ENCODE data around the gene MRPS34.

MRPS34 gene

GRCh38 chr16:1781254-1781653, 8.3 kb upstream of the MRPS34 start:
- DNase-seq (ENCODE audit: low spot score): no peak

GRCh38 chr16:1780677-1781072, 7.7 kb upstream of the MRPS34 start:
- DNase-seq (ENCODE audit: low spot score): no peak

GRCh38 chr16:1779741-1780676, 7.1 kb upstream of the MRPS34 start:
- DNase-seq (ENCODE audit: low spot score): no peak

GRCh38 chr16:1779234-1779701, 6.3 kb upstream of the MRPS34 start:
- no peak for DNase-seq (ENCODE audit: low spot score)

- no peak for DNase-seq (ENCODE audit: low spot score)
Observed at GRCh38 chr16:1778200-1779179, 5.6 kb upstream of the MRPS34 start.

GRCh38 chr16:1777375-1778199, 4.7 kb upstream of the MRPS34 start:
- DNase-seq (ENCODE audit: low spot score): no peak

GRCh38 chr16:1776991-1777374, 4.0 kb upstream of the MRPS34 start:
- no peak for DNase-seq (ENCODE audit: low spot score)

GRCh38 chr16:1776672-1776955, 3.7 kb upstream of the MRPS34 start:
- DNase-seq (ENCODE audit: low spot score): no peak

- DNase-seq (ENCODE audit: low spot score): no peak
Observed at GRCh38 chr16:1775846-1776671, 3.1 kb upstream of the MRPS34 start.

- DNase-seq (ENCODE audit: low spot score): no peak
Observed at GRCh38 chr16:1775006-1775845, 2.3 kb upstream of the MRPS34 start.

- no peak for DNase-seq (ENCODE audit: low spot score)
Observed at GRCh38 chr16:1774448-1774780, 1.5 kb upstream of the MRPS34 start.

- peak; percentile 68 for DNase-seq (ENCODE audit: low spot score)
Observed at GRCh38 chr16:1773703-1774447, 941 bp upstream of the MRPS34 start.

- DNase-seq (ENCODE audit: low spot score): peak; percentile 59
Observed at GRCh38 chr16:1772362-1772907, 499 bp downstream of the MRPS34 start, which contains the start of gene EME2. TSS of gene EME2 (plus strand) at chr16:1772810. CDS start at chr16:1773228, 418 bp downstream.

GRCh38 chr16:1771864-1772361, 1.0 kb downstream of the MRPS34 start:
- DNase-seq (ENCODE audit: low spot score): no peak

GRCh38 chr16:1771188-1771863, 1.6 kb downstream of the MRPS34 start, which contains the start of gene NME3:
TSS of gene NME3 (minus strand) at chr16:1771543. CDS start at chr16:1771534, 9 bp downstream.
- DNase-seq (ENCODE audit: low spot score): peak; percentile 90

GRCh38 chr16:1770328-1771187, 2.4 kb downstream of the MRPS34 start:
- peak; percentile 81 for DNase-seq (ENCODE audit: low spot score)
